ENCODE measurements around the gene APOA4. TPM values are rescaled to one million over a fixed set of nuclear protein-coding genes. Genes with fewer than 3 reads are reported as not detected.

The APOA4 gene
- polyA plus RNA-seq, 1 of the 3 experiments (the other 2 are of a cell fraction): not detected

DNA sequence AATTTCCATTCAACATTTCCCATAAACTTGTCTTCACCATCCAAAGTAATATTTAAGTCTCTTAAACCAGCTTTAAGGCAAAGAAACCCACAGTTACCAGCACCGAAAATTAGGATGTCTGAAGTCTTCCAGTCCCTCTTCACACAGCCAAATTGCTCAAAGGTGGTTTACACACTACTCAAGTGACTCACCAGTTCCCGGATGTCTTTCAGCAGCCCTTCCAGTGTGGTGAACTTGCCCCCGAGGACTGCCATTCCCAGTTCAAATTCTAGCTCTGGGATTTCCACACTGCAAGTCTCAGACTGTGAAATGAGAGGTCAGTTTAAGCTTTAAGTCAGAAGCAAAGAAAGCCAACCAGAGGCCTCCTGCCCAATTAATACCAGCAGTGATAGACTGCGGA lies 40.4 kb downstream of the APOA4 start:
- WGBS (ENCODE audit: low lambda C conversion rate): 81% methylated on average over 4 of the region's 4 CpGs
- POLR2A ChIA-PET: no interaction called here

DNA sequence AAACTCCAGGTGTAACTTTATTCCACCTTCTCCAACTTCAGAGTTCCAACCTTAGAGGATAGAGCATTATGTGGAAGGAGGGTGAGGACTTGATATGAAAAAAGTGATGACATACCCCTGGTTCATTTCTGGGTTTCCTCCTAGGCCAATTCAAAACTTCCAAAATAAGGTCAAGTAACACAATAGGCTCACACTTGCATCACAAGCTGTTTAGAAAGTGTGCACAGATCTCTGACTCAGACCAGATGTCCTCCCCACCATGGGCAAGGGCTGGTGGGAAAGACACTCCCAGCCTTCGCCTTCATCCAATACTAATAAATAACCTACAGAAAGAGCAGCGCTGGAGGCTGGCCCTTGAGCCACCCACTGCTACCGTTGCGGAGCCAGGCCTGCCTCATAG lies 44.5 kb downstream of the APOA4 start:
- Histone ChIP-seq H4K20me1 (ENCODE audit: insufficient read depth) (no peaks in the 10 kb centered on the region), H3K9me2 (no peaks in the 10 kb centered on the region), H3K4me1 (ENCODE audit: control insufficient read depth in 1 of 2, insufficient read depth in 2 of 2, low read depth in 1 of 2, low read length in 1 of 2) (peaks cover 0 to 5% of the 10 kb centered on the region in 2 experiments; a peak in 2 of 4 replicates), H3K9me3 (no peaks in the 10 kb centered on the region), H2AFZ (ENCODE audit: low read depth) (no peak overlapping the region), H3K4me2 (no peak overlapping the region), H3K4me3 (ENCODE audit: low read depth in 2 of 2, low read length in 1 of 2) (no peak overlapping the region), H3K36me3 (replicated peaks in 1 of 2; ENCODE audit: control insufficient read depth in 1 of 2, insufficient read depth in 2 of 2, low read length in 1 of 2) (peaks cover 50 to 68% of the 10 kb centered on the region in 2 experiments), H3K27me3 (ENCODE audit: insufficient read depth) (no peaks in the 10 kb centered on the region), H3K79me2 (ENCODE audit: insufficient read depth) (no peaks in the 10 kb centered on the region; the same call in 1 of the 2 replicates), H3K27ac (ENCODE audit: low read depth in 2 of 2, low read length in 1 of 2) (no peak overlapping the region), H3F3A (replicated peaks; ENCODE audit: insufficient read depth) (peaks cover 20% of the 10 kb centered on the region), H3K9ac (no peak overlapping the region)
- POLR2A ChIA-PET: no interaction called here
- 97% methylated on average over 4 of the region's 4 CpGs for WGBS (ENCODE audit: low lambda C conversion rate)
- DNase-seq: no peak
- TF ChIP-seq ELF1 (IDR thresholded peaks at IDR 0.05): no peak
- TF ChIP-seq RXRA (IDR thresholded peaks at IDR 0.05; ENCODE audit: borderline replicate concordance, low read depth): no peak
- TF ChIP-seq FOXJ3 (CRISPR knock-in tag; IDR thresholded peaks at IDR 0.05): no peak
- no peak for TF ChIP-seq RAD21 (IDR thresholded peaks at IDR 0.05; ENCODE audit: low read length)
- no peak for TF ChIP-seq POLR2AphosphoS5 (IDR thresholded peaks at IDR 0.05; ENCODE audit: low read depth, low read length)
- no peak for TF ChIP-seq RCOR1 (IDR thresholded peaks at IDR 0.05; ENCODE audit: low read length)
- no peak for TF ChIP-seq RFX5 (IDR thresholded peaks at IDR 0.05; ENCODE audit: low read length)
- TF ChIP-seq EP300 (IDR thresholded peaks at IDR 0.05; ENCODE audit: borderline replicate concordance in 1 of 2, low read depth in 1 of 2, low read length in 1 of 2): no peak
- TF ChIP-seq CHD2 (IDR thresholded peaks at IDR 0.05; ENCODE audit: low read length, partially characterized antibody): no peak
- TF ChIP-seq, protein P1, sequence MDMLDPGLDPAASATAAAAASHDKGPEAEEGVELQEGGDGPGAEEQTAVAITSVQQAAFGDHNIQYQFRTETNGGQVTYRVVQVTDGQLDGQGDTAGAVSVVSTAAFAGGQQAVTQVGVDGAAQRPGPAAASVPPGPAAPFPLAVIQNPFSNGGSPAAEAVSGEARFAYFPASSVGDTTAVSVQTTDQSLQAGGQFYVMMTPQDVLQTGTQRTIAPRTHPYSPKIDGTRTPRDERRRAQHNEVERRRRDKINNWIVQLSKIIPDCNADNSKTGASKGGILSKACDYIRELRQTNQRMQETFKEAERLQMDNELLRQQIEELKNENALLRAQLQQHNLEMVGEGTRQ (IDR thresholded peaks at IDR 0.05; ENCODE audit: borderline replicate concordance, low read depth, low read length): no peak
- TF ChIP-seq, protein P2, sequence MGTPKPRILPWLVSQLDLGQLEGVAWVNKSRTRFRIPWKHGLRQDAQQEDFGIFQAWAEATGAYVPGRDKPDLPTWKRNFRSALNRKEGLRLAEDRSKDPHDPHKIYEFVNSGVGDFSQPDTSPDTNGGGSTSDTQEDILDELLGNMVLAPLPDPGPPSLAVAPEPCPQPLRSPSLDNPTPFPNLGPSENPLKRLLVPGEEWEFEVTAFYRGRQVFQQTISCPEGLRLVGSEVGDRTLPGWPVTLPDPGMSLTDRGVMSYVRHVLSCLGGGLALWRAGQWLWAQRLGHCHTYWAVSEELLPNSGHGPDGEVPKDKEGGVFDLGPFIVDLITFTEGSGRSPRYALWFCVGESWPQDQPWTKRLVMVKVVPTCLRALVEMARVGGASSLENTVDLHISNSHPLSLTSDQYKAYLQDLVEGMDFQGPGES (IDR thresholded peaks at IDR 0.05; ENCODE audit: low read depth, low read length): no peak
- no peak for TF ChIP-seq GATA2 (CRISPR knock-in tag; IDR thresholded peaks at IDR 0.05)
- TF ChIP-seq SIN3A (IDR thresholded peaks at IDR 0.05; ENCODE audit: borderline replicate concordance, low read depth, low read length): no peak
- TF ChIP-seq SMC3 (IDR thresholded peaks at IDR 0.05; ENCODE audit: low read depth, low read length): no peak
- TF ChIP-seq, protein P3, sequence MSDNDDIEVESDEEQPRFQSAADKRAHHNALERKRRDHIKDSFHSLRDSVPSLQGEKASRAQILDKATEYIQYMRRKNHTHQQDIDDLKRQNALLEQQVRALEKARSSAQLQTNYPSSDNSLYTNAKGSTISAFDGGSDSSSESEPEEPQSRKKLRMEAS (IDR thresholded peaks at IDR 0.05; ENCODE audit: low read depth): no peak
- TF ChIP-seq, protein P4, sequence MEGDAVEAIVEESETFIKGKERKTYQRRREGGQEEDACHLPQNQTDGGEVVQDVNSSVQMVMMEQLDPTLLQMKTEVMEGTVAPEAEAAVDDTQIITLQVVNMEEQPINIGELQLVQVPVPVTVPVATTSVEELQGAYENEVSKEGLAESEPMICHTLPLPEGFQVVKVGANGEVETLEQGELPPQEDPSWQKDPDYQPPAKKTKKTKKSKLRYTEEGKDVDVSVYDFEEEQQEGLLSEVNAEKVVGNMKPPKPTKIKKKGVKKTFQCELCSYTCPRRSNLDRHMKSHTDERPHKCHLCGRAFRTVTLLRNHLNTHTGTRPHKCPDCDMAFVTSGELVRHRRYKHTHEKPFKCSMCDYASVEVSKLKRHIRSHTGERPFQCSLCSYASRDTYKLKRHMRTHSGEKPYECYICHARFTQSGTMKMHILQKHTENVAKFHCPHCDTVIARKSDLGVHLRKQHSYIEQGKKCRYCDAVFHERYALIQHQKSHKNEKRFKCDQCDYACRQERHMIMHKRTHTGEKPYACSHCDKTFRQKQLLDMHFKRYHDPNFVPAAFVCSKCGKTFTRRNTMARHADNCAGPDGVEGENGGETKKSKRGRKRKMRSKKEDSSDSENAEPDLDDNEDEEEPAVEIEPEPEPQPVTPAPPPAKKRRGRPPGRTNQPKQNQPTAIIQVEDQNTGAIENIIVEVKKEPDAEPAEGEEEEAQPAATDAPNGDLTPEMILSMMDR (IDR thresholded peaks at IDR 0.05): no peak
- no peak for TF ChIP-seq NRF1 (IDR thresholded peaks at IDR 0.05; ENCODE audit: low read depth, low read length)
- CTCF ChIA-PET: interaction anchor here (1.7 to 2.8 kb wide), 2 partner anchors 8 to 327 kb away, joined by 4 to 11 read pairs; partner anchors contain the start of gene ZPR1

More for the DNA sequence above, 40.4 kb downstream of the APOA4 start:
- no peak overlapping the region for H3K4me2 ChIP-seq
- H3K36me3 ChIP-seq (replicated peaks in 1 of 2; ENCODE audit: control insufficient read depth in 1 of 2, insufficient read depth in 2 of 2, low read length in 1 of 2): peaks cover 73 to 87% of the 10 kb centered on the region in 2 experiments
- peaks cover 27% of the 10 kb centered on the region for H3K79me2 ChIP-seq (ENCODE audit: insufficient read depth)
- H3F3A ChIP-seq (replicated peaks; ENCODE audit: insufficient read depth): peaks cover 3% of the 10 kb centered on the region
- H4K20me1 ChIP-seq (ENCODE audit: insufficient read depth): no peaks in the 10 kb centered on the region
- peaks cover 0 to 8% of the 10 kb centered on the region in 2 experiments; a peak in 2 of 4 replicates for H3K4me1 ChIP-seq (ENCODE audit: control insufficient read depth in 1 of 2, insufficient read depth in 2 of 2, low read depth in 1 of 2, low read length in 1 of 2)
- H2AFZ ChIP-seq (ENCODE audit: low read depth): no peak overlapping the region
- no peak overlapping the region for H3K9ac ChIP-seq
- TF ChIP-seq RXRA (IDR thresholded peaks at IDR 0.05; ENCODE audit: borderline replicate concordance, low read depth) (no peak), FOXM1 (IDR thresholded peaks at IDR 0.05; ENCODE audit: low read depth) (no peak)
- TF ChIP-seq, protein P5, sequence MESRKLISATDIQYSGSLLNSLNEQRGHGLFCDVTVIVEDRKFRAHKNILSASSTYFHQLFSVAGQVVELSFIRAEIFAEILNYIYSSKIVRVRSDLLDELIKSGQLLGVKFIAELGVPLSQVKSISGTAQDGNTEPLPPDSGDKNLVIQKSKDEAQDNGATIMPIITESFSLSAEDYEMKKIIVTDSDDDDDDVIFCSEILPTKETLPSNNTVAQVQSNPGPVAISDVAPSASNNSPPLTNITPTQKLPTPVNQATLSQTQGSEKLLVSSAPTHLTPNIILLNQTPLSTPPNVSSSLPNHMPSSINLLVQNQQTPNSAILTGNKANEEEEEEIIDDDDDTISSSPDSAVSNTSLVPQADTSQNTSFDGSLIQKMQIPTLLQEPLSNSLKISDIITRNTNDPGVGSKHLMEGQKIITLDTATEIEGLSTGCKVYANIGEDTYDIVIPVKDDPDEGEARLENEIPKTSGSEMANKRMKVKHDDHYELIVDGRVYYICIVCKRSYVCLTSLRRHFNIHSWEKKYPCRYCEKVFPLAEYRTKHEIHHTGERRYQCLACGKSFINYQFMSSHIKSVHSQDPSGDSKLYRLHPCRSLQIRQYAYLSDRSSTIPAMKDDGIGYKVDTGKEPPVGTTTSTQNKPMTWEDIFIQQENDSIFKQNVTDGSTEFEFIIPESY (IDR thresholded peaks at IDR 0.05; ENCODE audit: borderline replicate concordance, low read depth): no peak
- no peak for DNase-seq
- no peak overlapping the region for H3K4me3 ChIP-seq (ENCODE audit: low read depth in 2 of 2, low read length in 1 of 2)
- CTCF ChIA-PET: interaction anchor here (0.6 to 1.1 kb wide), 2 partner anchors 53 to 70 kb away, joined by 3 read pairs; no protein-coding TSS in a partner anchor
- no peaks in the 10 kb centered on the region for H3K9me2 ChIP-seq
- no peaks in the 10 kb centered on the region for H3K27me3 ChIP-seq (ENCODE audit: insufficient read depth)
- no peaks in the 10 kb centered on the region for H3K9me3 ChIP-seq
- H3K27ac ChIP-seq (ENCODE audit: low read depth in 2 of 2, low read length in 1 of 2): no peak overlapping the region

All from SK-N-SH (cell line).